ENCODE results near the gene DHFR. TPM values are rescaled to one million over a fixed set of nuclear protein-coding genes. Genes with fewer than 3 reads are reported as not detected.

DHFR gene
- total and polyA plus RNA-seq, 8 donors = 0.88 to 5.8 (median 2.2) TPM

DNA sequence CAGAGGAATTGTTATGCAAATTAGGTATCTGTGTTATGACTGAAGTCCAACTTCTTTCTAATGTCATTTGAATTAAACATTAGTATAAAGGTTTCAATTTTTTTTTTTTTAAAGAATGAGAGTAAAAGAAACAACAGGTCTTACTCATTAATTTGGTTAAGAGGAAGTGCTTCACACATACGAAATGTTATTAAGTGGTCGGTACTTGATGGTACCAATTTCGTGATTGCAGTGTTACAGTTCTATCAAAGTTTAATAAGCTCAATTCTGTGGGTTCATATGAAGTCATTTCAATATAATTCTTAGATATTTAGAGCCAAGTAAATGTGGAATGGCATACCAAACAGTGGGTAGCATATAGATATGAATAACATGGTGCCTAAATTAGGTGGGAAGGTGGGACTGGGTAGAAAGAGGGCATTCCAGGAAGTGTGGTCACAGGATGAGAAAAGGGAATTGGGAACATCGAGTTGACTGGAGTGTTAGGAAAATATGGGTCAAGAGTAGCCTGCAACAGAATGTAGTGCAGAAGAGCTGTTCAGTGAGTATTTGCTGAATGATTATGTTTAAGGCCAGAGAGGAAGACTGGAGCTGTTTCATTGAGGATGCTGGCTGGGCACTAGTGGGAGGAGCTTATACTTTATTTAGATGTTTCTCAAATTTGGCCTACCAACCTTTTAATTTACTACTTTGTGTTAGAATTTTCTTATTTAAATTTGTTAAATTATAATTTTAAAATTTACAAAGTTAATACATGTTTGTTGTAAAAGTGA is 34.1 kb upstream of the DHFR start:
- WGBS, 2 donors = 77 to 82% methylated on average over 4 of the region's 4 CpGs
- Histone ChIP-seq H3K4me1 (no peaks in the 10 kb centered on the region), H3K36me3 (no peaks in the 10 kb centered on the region), H3K27ac (no peak overlapping the region), H3K9me3 (no peaks in the 10 kb centered on the region), H3K4me3 (no peak overlapping the region), H3K27me3 (no peaks in the 10 kb centered on the region)
- no peak for FAIRE-seq
- no peak for TF ChIP-seq CTCF (IDR thresholded peaks at IDR 0.05)
- no peak for ATAC-seq
- DNase-seq = no peak
- intact Hi-C loops (cut with DNase I) = no loop called here

GRCh38 chr5:80686757-80687156 is 32.0 kb upstream of the DHFR start:
- intact Hi-C loops (cut with DNase I) = no loop called here
- Histone ChIP-seq H3K36me3 (no peaks in the 10 kb centered on the region), H3K9me3 (no peaks in the 10 kb centered on the region), H3K27ac (no peak overlapping the region), H3K4me3 (no peak overlapping the region), H3K27me3 (no peaks in the 10 kb centered on the region), H3K4me1 (no peaks in the 10 kb centered on the region)
- FAIRE-seq = peak; percentile 93
- no peak for DNase-seq
- peak in 1 of 4 donors; percentile 13 for TF ChIP-seq CTCF (IDR thresholded peaks at IDR 0.05)
- peak in 1 of 4 donors; percentile 30 for ATAC-seq

GRCh38 chr5:80676706-80677105 is 21.9 kb upstream of the DHFR start:
- DNase-seq (no peak), FAIRE-seq (no peak), ATAC-seq (no peak)
- H3K27me3 ChIP-seq = no peaks in the 10 kb centered on the region
- H3K36me3 ChIP-seq = peaks cover 0 to 15% (median 3%) of the 10 kb centered on the region in 3 donors
- WGBS, 2 donors = 81% methylated on average over 6 of the region's 6 CpGs
- no peaks in the 10 kb centered on the region for H3K9me3 ChIP-seq
- intact Hi-C loops (cut with DNase I) = no loop called here
- no peaks in the 10 kb centered on the region for H3K4me1 ChIP-seq
- TF ChIP-seq CTCF (IDR thresholded peaks at IDR 0.05) = no peak
- no peak overlapping the region for H3K27ac ChIP-seq
- no peak overlapping the region for H3K4me3 ChIP-seq

DNA sequence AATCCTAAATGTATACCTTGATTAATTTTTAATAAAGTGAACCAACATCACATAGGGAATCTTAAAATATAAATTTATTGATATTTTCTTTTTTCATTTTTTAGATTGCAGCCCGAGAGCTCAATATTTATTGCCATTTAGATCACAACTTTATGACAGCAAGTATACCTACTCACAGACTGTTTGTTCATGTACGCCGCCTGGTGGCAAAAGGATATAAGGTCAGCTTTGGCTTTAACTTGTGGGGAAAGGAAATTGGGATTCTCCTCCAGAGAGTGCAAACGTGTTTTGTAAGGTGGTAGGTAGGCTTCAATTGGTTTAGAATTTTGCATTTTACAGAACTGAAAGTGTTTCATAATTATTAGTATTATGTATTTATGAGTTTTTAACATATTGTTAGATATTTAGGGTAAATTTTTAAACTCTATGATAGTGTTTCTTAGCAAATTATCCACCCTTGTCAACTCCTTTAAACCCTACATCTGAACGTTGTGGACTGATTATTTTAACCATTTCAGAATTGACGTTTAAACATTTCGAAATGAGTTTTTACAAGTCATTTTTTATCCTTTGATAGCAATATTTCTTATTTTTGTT is 17.5 kb upstream of the DHFR start:
- Histone ChIP-seq H3K36me3 (peaks cover 0 to 15% (median 3%) of the 10 kb centered on the region in 3 donors), H3K27me3 (no peaks in the 10 kb centered on the region), H3K27ac (no peak overlapping the region), H3K4me1 (no peaks in the 10 kb centered on the region), H3K9me3 (no peaks in the 10 kb centered on the region), H3K4me3 (no peak overlapping the region)
- ATAC-seq (peak; percentile 87 to 95 (median 93)), DNase-seq (peak; percentile 47 to 78 (median 68)), FAIRE-seq (peak; percentile 95)
- intact Hi-C loops (cut with DNase I) = no loop called here
- TF ChIP-seq CTCF (IDR thresholded peaks at IDR 0.05) = peak; percentile 49 to 72 (median 68)
- WGBS, 2 donors = 10 to 12% methylated on average over 7 of the region's 7 CpGs

All from pancreas (tissue), 10 donors.